ENCODE data around the gene COQ10A. TPM values are rescaled to one million over a fixed set of nuclear protein-coding genes. Genes with fewer than 3 reads are reported as not detected.

COQ10A gene
- total RNA-seq, 1 experiment from 2014 or later = 3.8 TPM

DNA sequence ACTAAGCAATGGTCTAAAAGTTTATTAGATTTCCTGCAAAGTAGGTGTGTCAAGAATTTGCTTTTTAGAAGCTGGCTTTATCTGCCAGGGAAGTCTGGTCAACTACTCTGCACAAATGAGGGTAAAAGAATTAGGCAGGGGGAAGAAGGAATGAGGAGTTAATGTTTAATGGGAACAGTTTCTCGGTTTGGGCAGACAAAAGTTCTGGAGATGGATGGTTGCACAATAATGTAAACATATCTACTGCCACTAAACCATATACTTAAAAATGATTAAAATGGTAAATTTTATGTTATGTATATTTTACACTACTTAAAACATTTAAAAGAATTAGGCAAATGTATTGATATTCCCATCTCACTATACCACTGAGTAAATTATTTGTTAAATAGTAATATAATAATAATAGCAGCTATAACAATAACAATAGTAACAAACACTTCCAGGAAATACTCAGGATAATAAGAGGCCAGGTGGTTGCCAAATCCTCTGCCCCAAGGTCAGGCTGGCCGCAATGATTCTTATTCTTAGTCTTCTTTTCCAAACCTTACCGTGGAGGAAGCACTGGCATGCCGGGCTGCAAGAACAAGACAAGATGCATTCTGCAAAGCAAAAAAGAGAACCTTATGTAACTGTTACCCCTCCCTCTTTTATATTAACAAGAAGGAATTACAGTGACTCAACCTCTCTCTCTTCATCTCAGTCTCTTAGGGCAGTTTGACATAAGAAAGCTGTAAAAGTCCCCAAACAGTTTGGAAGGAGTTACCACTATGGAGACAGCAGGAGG, 19.5 kb downstream of the COQ10A start:
- Mint-ChIP-seq H3K27me3 (ENCODE audit: insufficient read depth, unreplicated experiment) (no peaks in the 10 kb centered on the region), H3K27ac (ENCODE audit: low read depth, unreplicated experiment) (no peak overlapping the region), H3K4me3 (ENCODE audit: unreplicated experiment) (no peak overlapping the region), H3K4me1 (ENCODE audit: insufficient read depth, unreplicated experiment) (peaks cover 3% of the 10 kb centered on the region), H3K36me3 (ENCODE audit: insufficient read depth, unreplicated experiment) (peaks cover 84% of the 10 kb centered on the region), H3K9me3 (ENCODE audit: unreplicated experiment) (no peaks in the 10 kb centered on the region)
- intact Hi-C loops (cut with micrococcal nuclease) = no loop called here
- TF ChIP-seq, protein P1, sequence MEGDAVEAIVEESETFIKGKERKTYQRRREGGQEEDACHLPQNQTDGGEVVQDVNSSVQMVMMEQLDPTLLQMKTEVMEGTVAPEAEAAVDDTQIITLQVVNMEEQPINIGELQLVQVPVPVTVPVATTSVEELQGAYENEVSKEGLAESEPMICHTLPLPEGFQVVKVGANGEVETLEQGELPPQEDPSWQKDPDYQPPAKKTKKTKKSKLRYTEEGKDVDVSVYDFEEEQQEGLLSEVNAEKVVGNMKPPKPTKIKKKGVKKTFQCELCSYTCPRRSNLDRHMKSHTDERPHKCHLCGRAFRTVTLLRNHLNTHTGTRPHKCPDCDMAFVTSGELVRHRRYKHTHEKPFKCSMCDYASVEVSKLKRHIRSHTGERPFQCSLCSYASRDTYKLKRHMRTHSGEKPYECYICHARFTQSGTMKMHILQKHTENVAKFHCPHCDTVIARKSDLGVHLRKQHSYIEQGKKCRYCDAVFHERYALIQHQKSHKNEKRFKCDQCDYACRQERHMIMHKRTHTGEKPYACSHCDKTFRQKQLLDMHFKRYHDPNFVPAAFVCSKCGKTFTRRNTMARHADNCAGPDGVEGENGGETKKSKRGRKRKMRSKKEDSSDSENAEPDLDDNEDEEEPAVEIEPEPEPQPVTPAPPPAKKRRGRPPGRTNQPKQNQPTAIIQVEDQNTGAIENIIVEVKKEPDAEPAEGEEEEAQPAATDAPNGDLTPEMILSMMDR (IDR thresholded peaks at IDR 0.05; ENCODE audit: unreplicated experiment) = no peak
- ChIA-PET CTCF (interaction anchor here (0.6 to 1.7 kb wide), 6 partner anchors 11 to 32 kb away, joined by 3 to 9 read pairs (median 4); partner anchors contain the start of gene COQ10A), POLR2A (interaction anchor here (1.0 to 5.4 kb wide), 2 partner anchors 12 to 168 kb away, joined by 3 to 27 read pairs; partner anchors contain the start of genes CS and ZC3H10)
- no TSS peak for BruUV-seq (replicated peaks)
- DNase-seq (ENCODE audit: unreplicated experiment) = no peak

DNA sequence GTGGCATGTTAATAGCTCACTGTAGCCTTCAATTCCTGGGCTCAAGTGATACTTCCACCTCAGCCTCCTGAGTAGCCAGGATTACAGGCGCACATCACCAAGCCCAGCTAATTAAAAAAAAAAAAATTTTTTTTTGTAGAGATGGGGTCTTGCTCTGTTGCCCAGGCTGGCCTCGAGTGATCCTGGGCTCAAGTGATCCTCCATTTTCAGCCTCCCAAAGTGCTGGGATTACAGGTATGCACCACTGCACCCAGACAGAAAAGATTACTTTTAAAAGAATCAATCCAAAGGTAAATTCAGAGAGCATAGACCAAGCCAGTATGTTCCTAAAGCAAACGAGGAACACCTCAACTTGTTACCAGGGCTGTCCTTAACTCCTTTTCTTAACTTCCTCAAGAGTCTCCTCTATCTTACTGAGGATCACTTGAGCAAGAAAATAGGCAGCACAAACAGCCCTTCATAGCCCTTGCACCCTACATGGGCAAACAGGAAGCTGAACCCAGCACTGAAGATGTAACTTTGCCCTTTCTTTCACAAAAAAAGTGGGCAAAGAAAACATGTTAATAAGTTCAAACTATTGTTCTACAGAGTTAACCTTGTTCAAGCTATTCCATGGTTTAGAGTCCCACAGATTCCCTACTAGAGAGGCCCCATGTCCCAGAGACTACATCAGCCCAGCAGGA, 22.1 kb downstream of the COQ10A start:
- no TSS peak for BruUV-seq (replicated peaks)
- ChIA-PET POLR2A (interaction anchor here (0.9 to 2.1 kb wide), 2 partner anchors 10 to 26 kb away, joined by 4 to 13 read pairs; partner anchors contain the start of gene CS), CTCF (interaction anchor here (0.6 to 1.3 kb wide), 2 partner anchors 31 to 97 kb away, joined by 4 to 7 read pairs; partner anchors contain the start of gene ANKRD52)
- Mint-ChIP-seq H3K4me3 (ENCODE audit: unreplicated experiment) (no peak overlapping the region), H3K4me1 (ENCODE audit: insufficient read depth, unreplicated experiment) (peaks cover 8% of the 10 kb centered on the region), H3K27me3 (ENCODE audit: insufficient read depth, unreplicated experiment) (no peaks in the 10 kb centered on the region), H3K27ac (ENCODE audit: low read depth, unreplicated experiment) (no peak overlapping the region), H3K36me3 (ENCODE audit: insufficient read depth, unreplicated experiment) (peaks cover 64% of the 10 kb centered on the region), H3K9me3 (ENCODE audit: unreplicated experiment) (no peaks in the 10 kb centered on the region)
- intact Hi-C loops (cut with micrococcal nuclease) = no loop called here
- DNase-seq (ENCODE audit: unreplicated experiment) = no peak
- TF ChIP-seq, protein P1 (IDR thresholded peaks at IDR 0.05; ENCODE audit: unreplicated experiment) = no peak

DNA sequence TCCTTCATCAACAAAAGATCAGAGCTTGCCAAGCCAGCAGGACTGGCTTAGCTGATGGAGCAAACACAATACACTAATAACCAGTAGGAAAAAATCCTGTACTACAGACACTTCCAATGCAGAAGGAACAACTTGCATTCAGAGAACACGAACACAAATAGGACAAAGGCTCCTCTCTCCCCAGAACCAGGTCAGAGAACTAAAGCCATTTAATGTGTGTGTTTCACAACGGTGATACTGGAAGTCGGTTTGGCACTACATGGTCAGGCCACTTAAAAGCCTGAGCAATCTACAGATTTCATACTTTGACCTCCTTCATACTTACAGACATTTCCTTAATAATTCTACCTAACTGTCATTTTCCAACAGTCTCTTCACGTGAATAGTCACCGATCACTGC, 27.1 kb downstream of the COQ10A start:
- H3K9me3 Mint-ChIP-seq (ENCODE audit: unreplicated experiment) = no peaks in the 10 kb centered on the region
- intact Hi-C loops (cut with micrococcal nuclease) = no loop called here
- H3K4me1 Mint-ChIP-seq (ENCODE audit: insufficient read depth, unreplicated experiment) = peaks cover 8% of the 10 kb centered on the region
- POLR2A ChIA-PET = no interaction called here
- H3K36me3 Mint-ChIP-seq (ENCODE audit: insufficient read depth, unreplicated experiment) = peaks cover 68% of the 10 kb centered on the region
- TF ChIP-seq, protein P1 (IDR thresholded peaks at IDR 0.05; ENCODE audit: unreplicated experiment) = no peak
- H3K4me3 Mint-ChIP-seq (ENCODE audit: unreplicated experiment) = no peak overlapping the region
- CTCF ChIA-PET = interaction anchor here (0.6 to 0.8 kb wide), 2 partner anchors 10 to 58 kb away, joined by 3 to 5 read pairs; no protein-coding TSS in a partner anchor
- BruUV-seq (replicated peaks) = no TSS peak
- DNase-seq (ENCODE audit: unreplicated experiment) = no peak
- H3K27me3 Mint-ChIP-seq (ENCODE audit: insufficient read depth, unreplicated experiment) = no peaks in the 10 kb centered on the region
- no peak overlapping the region for H3K27ac Mint-ChIP-seq (ENCODE audit: low read depth, unreplicated experiment)

DNA sequence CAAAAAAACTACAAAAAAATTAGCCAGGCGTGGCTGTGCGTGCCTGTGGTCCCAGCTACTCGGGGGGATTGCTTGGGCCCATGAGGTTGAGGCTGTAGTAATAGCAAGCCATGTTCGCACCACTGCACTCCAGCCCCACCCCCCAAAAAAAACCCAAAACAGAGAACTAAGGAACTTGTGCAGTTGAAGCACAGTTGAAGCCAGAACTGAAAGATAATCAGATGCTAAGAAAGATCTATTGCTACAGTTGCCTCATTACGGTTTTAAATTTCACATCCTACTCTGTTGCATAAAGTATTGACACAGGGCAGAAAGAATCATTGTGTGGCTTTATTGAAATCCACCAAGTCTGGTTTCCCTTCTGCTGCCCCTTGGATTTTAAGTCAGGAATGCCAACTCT, 29.6 kb downstream of the COQ10A start:
- no peaks in the 10 kb centered on the region for H3K9me3 Mint-ChIP-seq (ENCODE audit: unreplicated experiment)
- no peaks in the 10 kb centered on the region for H3K27me3 Mint-ChIP-seq (ENCODE audit: insufficient read depth, unreplicated experiment)
- intact Hi-C loops (cut with micrococcal nuclease) = no loop called here
- H3K36me3 Mint-ChIP-seq (ENCODE audit: insufficient read depth, unreplicated experiment) = peaks cover 58% of the 10 kb centered on the region
- no peak overlapping the region for H3K27ac Mint-ChIP-seq (ENCODE audit: low read depth, unreplicated experiment)
- H3K4me3 Mint-ChIP-seq (ENCODE audit: unreplicated experiment) = no peak overlapping the region
- ChIA-PET POLR2A (no interaction called here), CTCF (interaction anchor here (0.6 kb wide), 2 partner anchors 93 to 457 kb away, joined by 3 read pairs; no protein-coding TSS in a partner anchor)
- TF ChIP-seq, protein P1 (IDR thresholded peaks at IDR 0.05; ENCODE audit: unreplicated experiment) = no peak
- H3K4me1 Mint-ChIP-seq (ENCODE audit: insufficient read depth, unreplicated experiment) = peaks cover 14% of the 10 kb centered on the region
- DNase-seq (ENCODE audit: unreplicated experiment) = no peak
- no TSS peak for BruUV-seq (replicated peaks)
